ENCODE measurements around the gene CIZ1.
A peak's percentile ranks its signal among the peaks of the same experiment; 100 is the strongest.

Gene CIZ1

GRCh38 chr9:128162215-128163026 lies 29.0 kb downstream of the CIZ1 start:
- DNase-seq = no peak

GRCh38 chr9:128161215-128161902 lies 30.0 kb downstream of the CIZ1 start:
- DNase-seq = no peak

- no peak for DNase-seq
These were observed 30.8 kb downstream of the CIZ1 start for GRCh38 chr9:128160603-128160987.

DNA sequence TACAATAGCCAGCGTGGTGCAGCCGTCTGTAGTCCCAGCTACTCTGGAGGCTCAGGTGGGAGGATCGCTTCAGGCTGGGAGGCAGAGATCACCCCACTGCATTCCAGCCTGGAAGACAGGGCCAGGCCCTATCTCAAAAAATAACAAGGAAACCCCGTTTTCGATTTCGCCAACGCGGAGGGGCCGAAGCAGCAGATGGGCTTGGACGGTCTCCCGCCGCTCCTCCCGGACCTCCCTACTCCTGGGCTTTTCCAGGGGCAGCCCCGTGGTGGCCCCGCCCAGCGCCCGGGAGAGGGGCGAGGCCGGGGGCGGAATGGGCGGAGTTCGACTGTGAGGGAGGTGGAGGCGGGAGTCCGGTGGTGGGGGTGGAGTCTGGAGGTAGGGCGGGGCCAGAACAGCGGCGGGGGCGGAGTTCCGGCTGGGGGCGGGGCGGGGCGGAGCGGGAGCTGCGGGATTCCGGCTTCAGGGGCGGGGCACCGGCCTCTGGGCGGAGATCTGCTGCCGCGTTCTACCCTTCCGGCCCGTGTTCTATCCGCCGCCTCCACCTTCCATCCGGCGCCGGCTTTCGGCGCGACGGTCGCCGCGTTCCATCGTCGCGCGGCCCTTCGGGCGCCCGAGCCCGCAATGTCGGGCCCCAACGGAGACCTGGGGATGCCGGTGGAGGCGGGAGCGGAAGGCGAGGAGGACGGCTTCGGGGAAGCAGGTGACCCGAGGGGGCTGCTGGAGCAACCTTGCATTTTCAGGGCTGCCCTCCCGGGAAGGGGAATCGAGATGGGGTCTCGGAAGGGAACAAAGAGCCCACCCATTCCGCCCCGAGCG lies 31.4 kb downstream of the CIZ1 start, which contains the start of gene BBLN:
Gene BBLN, plus strand, starts transcription at position 482 of the 819 bp plus-strand sequence. Its CDS starts 143 bp downstream, at position 625.
- DNase-seq = peak; percentile 58

- DNase-seq = no peak
These were observed 31.9 kb downstream of the CIZ1 start for GRCh38 chr9:128159522-128159783.

GRCh38 chr9:128155736-128156500 lies 35.5 kb downstream of the CIZ1 start:
- no peak for DNase-seq

GRCh38 chr9:128153947-128154695 lies 37.3 kb downstream of the CIZ1 start:
- DNase-seq = no peak

DNA sequence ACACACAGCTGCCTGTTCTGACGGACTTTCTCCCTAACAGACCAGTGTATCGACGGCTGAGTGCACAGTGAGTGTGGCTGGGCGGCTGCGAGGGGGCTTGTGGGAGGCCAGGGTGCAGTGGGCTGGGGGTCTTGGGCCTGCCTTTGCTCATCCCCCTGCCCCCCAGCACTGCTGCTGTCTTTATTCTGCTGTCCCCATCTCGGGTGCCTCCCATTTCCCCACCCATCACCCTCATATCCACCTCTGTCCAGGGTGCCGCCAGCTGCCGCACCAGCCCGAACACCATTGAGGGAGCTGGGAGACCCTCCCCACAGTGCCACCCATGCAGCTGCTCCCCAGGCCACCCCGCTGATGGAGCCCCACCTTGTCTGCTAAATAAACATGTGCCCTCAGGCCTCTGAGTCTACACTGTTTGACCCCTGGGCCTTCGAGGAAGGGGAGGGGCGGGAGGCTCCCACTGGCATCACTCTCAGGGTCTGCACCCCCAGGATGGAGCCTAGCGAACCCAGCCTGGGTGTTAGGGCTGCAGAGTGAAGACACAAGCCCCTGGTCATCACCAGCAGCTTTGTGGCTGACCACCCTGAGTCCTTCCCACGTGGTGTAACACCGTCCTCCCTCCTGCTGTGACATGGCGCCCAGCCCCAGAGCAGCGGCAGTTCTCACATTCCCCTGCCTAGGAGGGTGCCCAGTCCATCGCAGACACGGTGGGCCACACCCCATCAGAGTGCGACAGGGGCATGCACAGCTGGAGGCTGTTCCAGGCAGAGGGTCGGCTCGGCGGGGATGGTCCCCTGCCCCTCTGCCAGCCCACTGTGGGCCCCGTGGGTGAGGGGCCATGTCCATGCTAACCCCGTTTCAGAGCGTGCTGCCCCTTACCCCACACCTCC lies 38.1 kb downstream of the CIZ1 start:
- no peak for DNase-seq

GRCh38 chr9:128152133-128153059 lies 39.0 kb downstream of the CIZ1 start:
- no peak for DNase-seq

- DNase-seq = no peak
These were observed 39.9 kb downstream of the CIZ1 start for GRCh38 chr9:128151309-128152132.

- DNase-seq = no peak
These were observed 40.6 kb downstream of the CIZ1 start for GRCh38 chr9:128150594-128151308.

- no peak for DNase-seq
These were observed 41.3 kb downstream of the CIZ1 start for GRCh38 chr9:128149951-128150593.

GRCh38 chr9:128149001-128149701 lies 42.2 kb downstream of the CIZ1 start, which contains the start of gene LCN2:
LCN2 (plus strand) TSS chr9:128149453; CDS start chr9:128149526, 73 bp downstream.
- no peak for DNase-seq

- DNase-seq = no peak
These were observed 42.8 kb downstream of the CIZ1 start for GRCh38 chr9:128148509-128149000.

DNA sequence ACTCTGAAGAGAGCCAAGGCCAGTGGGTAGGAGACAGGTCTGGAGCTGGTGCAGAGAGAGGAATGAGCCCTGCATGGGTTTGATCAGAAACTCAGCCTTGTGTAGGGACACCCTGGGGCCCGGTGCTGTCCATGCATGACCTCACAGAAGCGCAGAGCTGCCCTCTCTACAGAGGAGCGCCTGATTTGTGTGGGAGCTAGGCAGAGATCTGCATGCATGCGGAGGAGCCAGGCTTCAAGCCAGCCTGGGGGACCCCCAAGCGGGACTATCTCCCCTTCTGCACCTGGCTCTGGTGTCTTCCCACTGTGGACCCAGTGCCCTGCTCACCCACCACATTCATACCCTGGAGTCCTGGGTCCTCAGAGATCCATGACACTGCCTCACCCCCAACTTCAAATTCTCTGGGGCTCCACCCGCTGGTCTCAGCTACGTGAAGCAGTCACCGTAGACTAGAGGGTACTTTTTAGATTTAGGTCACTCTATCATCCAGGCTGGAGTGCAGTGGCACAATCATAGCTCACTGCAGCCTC lies 44.7 kb downstream of the CIZ1 start:
- no peak for DNase-seq

- DNase-seq = no peak
These were observed 45.4 kb downstream of the CIZ1 start for GRCh38 chr9:128145951-128146351.

All from NCI-H2081 treated with DMSO at 0.1 percent for 48 hours (cell line).